NCI-H187 treated with DMSO at 0.1 percent for 48 hours (cell line): ENCODE results near the gene KCNIP4.

Source experiments
- DNase-seq: peaks from one replicate; lab custom pipeline; 2025; lab: John Stamatoyannopoulos, UW

The KCNIP4 gene

GRCh38 chr4:21454831-21455230 is 493.7 kb downstream of the KCNIP4 start:
- DNase-seq: no peak

GRCh38 chr4:21454201-21454600 is 494.4 kb downstream of the KCNIP4 start:
- DNase-seq: no peak

GRCh38 chr4:21452931-21453330 is 495.6 kb downstream of the KCNIP4 start:
- no peak for DNase-seq

GRCh38 chr4:21451032-21451431 is 497.5 kb downstream of the KCNIP4 start:
- DNase-seq: no peak

GRCh38 chr4:21450331-21450730 is 498.2 kb downstream of the KCNIP4 start:
- DNase-seq: no peak

- no peak for DNase-seq
Observed at GRCh38 chr4:21447301-21448054, 501.1 kb downstream of the KCNIP4 start.

GRCh38 chr4:21420166-21420565 is 528.4 kb downstream of the KCNIP4 start:
- no peak for DNase-seq

- no peak for DNase-seq
Observed at GRCh38 chr4:21415728-21416127, 532.8 kb downstream of the KCNIP4 start.

GRCh38 chr4:21413807-21414370 is 534.7 kb downstream of the KCNIP4 start:
- no peak for DNase-seq

- DNase-seq: no peak
Observed at GRCh38 chr4:21411086-21411485, 537.5 kb downstream of the KCNIP4 start.

- DNase-seq: no peak
Observed at GRCh38 chr4:21410372-21410771, 538.2 kb downstream of the KCNIP4 start.

GRCh38 chr4:21387683-21388082 is 560.9 kb downstream of the KCNIP4 start:
- peak; percentile 50 for DNase-seq

- no peak for DNase-seq
Observed at GRCh38 chr4:21386166-21386780, 562.3 kb downstream of the KCNIP4 start.

- no peak for DNase-seq
Observed at GRCh38 chr4:21385706-21386105, 562.9 kb downstream of the KCNIP4 start.

GRCh38 chr4:21384609-21385008 is 564.0 kb downstream of the KCNIP4 start:
- DNase-seq: no peak

GRCh38 chr4:21380861-21381260 is 567.7 kb downstream of the KCNIP4 start:
- no peak for DNase-seq

GRCh38 chr4:21377046-21377445 is 571.5 kb downstream of the KCNIP4 start:
- DNase-seq: no peak

GRCh38 chr4:21376176-21376575 is 572.4 kb downstream of the KCNIP4 start:
- DNase-seq: no peak

- DNase-seq: no peak
Observed at GRCh38 chr4:21374641-21375368, 573.8 kb downstream of the KCNIP4 start.

- no peak for DNase-seq
Observed at GRCh38 chr4:21367567-21367966, 581.0 kb downstream of the KCNIP4 start.

- DNase-seq: no peak
Observed at GRCh38 chr4:21366840-21367239, 581.7 kb downstream of the KCNIP4 start.

GRCh38 chr4:21366312-21366711 is 582.3 kb downstream of the KCNIP4 start:
- DNase-seq: peak; percentile 80

GRCh38 chr4:21363701-21364100 is 584.9 kb downstream of the KCNIP4 start:
- DNase-seq: no peak
